DND-41 (cell line): ENCODE results near the gene TEX9.

Experiments
- ATAC-seq: fragments of 200-7000 bp; cut with Tn5 transposase; 3 replicates; pipeline ENCODE4 v1.9.1; 2021; ENCODE audit warnings: low read depth; ENCODE audit not compliant: insufficient read depth
- DNase-seq: peaks from one replicate; pipeline ENCODE4 v3.0.0-alpha.2; 2020
- H2AFZ ChIP-seq: 2 replicates; pipeline ENCODE4 v1.6.0; 2012; ENCODE audit warnings: low read depth, low read length
- H3K27ac ChIP-seq: 2 replicates; pipeline ENCODE4 v1.5.1; 2012; ENCODE audit warnings: low read length, inconsistent platforms
- H3K27me3 ChIP-seq: fragments of 200-600 bp; sonication (generic); 2 replicates; pipeline ENCODE4 v1.6.0; 2012; ENCODE audit warnings: low read length, mild to moderate bottlenecking, inconsistent platforms; ENCODE audit not compliant: insufficient read depth, poor library complexity
- H3K36me3 ChIP-seq: 2 replicates; pipeline ENCODE4 v1.5.1; 2012; ENCODE audit warnings: low read length, inconsistent platforms; ENCODE audit not compliant: insufficient read depth
- H3K4me1 ChIP-seq: 2 replicates; pipeline ENCODE4 v1.5.1; 2012; ENCODE audit warnings: mild to moderate bottlenecking, low read length; ENCODE audit not compliant: insufficient read depth
- H3K4me2 ChIP-seq: 2 replicates; pipeline ENCODE4 v1.6.0; 2012; ENCODE audit warnings: mild to moderate bottlenecking, moderate library complexity, low read length, inconsistent platforms; ENCODE audit not compliant: insufficient read depth
- H3K4me3 ChIP-seq, 2 experiments: fragments of 200-600 bp in 1 of 2; shearing (Covaris generic) in 1 of 2; 2 replicates each; pipeline ENCODE4 v1.5.1; 2012 to 2016; ENCODE audit warnings: inconsistent platforms in 2 of 2, low read length in 2 of 2, mild to moderate bottlenecking in 2 of 2, low read depth in 1 of 2, moderate library complexity in 1 of 2
- H3K79me2 ChIP-seq: 2 replicates; pipeline ENCODE4 v1.6.0; 2012; ENCODE audit warnings: low read length, inconsistent platforms; ENCODE audit not compliant: insufficient read depth
- H3K9ac ChIP-seq: 2 replicates; pipeline ENCODE4 v1.6.0; 2012; ENCODE audit warnings: low read depth, mild to moderate bottlenecking, inconsistent platforms, low read length, moderate library complexity
- H3K9me3 ChIP-seq: 2 replicates; pipeline ENCODE4 v1.5.1; 2012; ENCODE audit warnings: low read length, moderate library complexity, mild to moderate bottlenecking, inconsistent platforms; ENCODE audit not compliant: insufficient read depth, severe bottlenecking
- H4K20me1 ChIP-seq: 2 replicates; pipeline ENCODE4 v1.6.0; 2012; ENCODE audit warnings: low read length; ENCODE audit not compliant: insufficient read depth
- EZH2 ChIP-seq: IDR thresholded peaks from 3 replicates; pipeline ENCODE4 v1.6.1; 2012; ENCODE audit warnings: borderline replicate concordance, low read depth, mild to moderate bottlenecking, moderate library complexity, low read length, inconsistent platforms; ENCODE audit not compliant: severe bottlenecking
- TF ChIP-seq, protein P1 (sequence below): IDR thresholded peaks from 2 replicates; pipeline ENCODE4 v1.5.1; 2012; ENCODE audit warnings: borderline replicate concordance, low read length, moderate library complexity, mild to moderate bottlenecking; ENCODE audit not compliant: poor library complexity, severe bottlenecking; ENCODE audit errors: extremely low read depth

TEX9 gene

GRCh38 chr15:56341201-56341600 lies 24.0 kb upstream of the TEX9 start:
- H3K79me2 ChIP-seq: no peaks in the 10 kb centered on the region
- no peaks in the 10 kb centered on the region for H3K9me3 ChIP-seq
- ATAC-seq (no peak), DNase-seq (no peak)
- no peaks in the 10 kb centered on the region for H4K20me1 ChIP-seq
- no peak overlapping the region for H2AFZ ChIP-seq
- no peak overlapping the region for H3K4me2 ChIP-seq
- no peaks in the 10 kb centered on the region for H3K36me3 ChIP-seq
- H3K27me3 ChIP-seq: no peaks in the 10 kb centered on the region
- no peak overlapping the region for H3K4me3 ChIP-seq
- no peak for TF ChIP-seq EZH2
- TF ChIP-seq, protein P1, sequence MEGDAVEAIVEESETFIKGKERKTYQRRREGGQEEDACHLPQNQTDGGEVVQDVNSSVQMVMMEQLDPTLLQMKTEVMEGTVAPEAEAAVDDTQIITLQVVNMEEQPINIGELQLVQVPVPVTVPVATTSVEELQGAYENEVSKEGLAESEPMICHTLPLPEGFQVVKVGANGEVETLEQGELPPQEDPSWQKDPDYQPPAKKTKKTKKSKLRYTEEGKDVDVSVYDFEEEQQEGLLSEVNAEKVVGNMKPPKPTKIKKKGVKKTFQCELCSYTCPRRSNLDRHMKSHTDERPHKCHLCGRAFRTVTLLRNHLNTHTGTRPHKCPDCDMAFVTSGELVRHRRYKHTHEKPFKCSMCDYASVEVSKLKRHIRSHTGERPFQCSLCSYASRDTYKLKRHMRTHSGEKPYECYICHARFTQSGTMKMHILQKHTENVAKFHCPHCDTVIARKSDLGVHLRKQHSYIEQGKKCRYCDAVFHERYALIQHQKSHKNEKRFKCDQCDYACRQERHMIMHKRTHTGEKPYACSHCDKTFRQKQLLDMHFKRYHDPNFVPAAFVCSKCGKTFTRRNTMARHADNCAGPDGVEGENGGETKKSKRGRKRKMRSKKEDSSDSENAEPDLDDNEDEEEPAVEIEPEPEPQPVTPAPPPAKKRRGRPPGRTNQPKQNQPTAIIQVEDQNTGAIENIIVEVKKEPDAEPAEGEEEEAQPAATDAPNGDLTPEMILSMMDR: no peak
- H3K9ac ChIP-seq: no peak overlapping the region
- no peaks in the 10 kb centered on the region for H3K4me1 ChIP-seq
- no peak overlapping the region for H3K27ac ChIP-seq

DNA sequence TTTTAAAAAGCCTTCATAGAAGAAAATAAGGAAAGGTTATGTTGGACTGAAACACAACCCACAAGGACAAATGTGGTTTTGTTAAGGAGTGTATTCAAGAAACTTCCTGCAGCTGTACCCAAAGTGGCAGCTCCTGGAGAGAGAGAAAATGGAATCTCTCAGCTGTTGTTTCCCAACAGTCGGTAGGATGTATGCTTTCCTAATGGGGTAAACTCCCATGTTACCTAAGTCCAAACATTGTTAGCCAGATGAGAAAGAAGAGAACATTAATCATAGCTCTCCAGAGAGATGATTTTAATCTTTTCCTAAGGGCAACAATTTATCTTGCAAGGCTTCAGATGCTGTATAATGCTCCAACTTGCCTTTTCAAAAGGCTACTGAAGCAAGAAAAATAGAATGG lies 22.6 kb upstream of the TEX9 start:
- Histone ChIP-seq H2AFZ (no peak overlapping the region), H3K4me2 (no peak overlapping the region), H3K4me3 (no peak overlapping the region), H3K36me3 (no peaks in the 10 kb centered on the region), H3K27ac (no peak overlapping the region), H3K4me1 (no peaks in the 10 kb centered on the region), H3K9me3 (no peaks in the 10 kb centered on the region), H3K79me2 (no peaks in the 10 kb centered on the region), H3K9ac (no peak overlapping the region), H3K27me3 (no peaks in the 10 kb centered on the region), H4K20me1 (no peaks in the 10 kb centered on the region)
- DNase-seq: no peak
- no peak for TF ChIP-seq EZH2
- TF ChIP-seq, protein P1: no peak
- ATAC-seq: no peak

- Histone ChIP-seq H2AFZ (no peak overlapping the region), H3K9me3 (no peaks in the 10 kb centered on the region), H3K36me3 (no peaks in the 10 kb centered on the region), H4K20me1 (no peaks in the 10 kb centered on the region), H3K79me2 (no peaks in the 10 kb centered on the region), H3K4me3 (no peak overlapping the region), H3K4me1 (no peaks in the 10 kb centered on the region), H3K4me2 (no peak overlapping the region), H3K27me3 (no peaks in the 10 kb centered on the region), H3K9ac (no peak overlapping the region), H3K27ac (no peak overlapping the region)
- DNase-seq: no peak
- no peak for ATAC-seq
- TF ChIP-seq, protein P1: no peak
- TF ChIP-seq EZH2: no peak
These were observed 21.3 kb upstream of the TEX9 start for GRCh38 chr15:56343879-56344278.

GRCh38 chr15:56344336-56344735 lies 20.9 kb upstream of the TEX9 start:
- Histone ChIP-seq H3K27me3 (no peaks in the 10 kb centered on the region), H3K79me2 (no peaks in the 10 kb centered on the region), H3K36me3 (no peaks in the 10 kb centered on the region), H2AFZ (no peak overlapping the region), H3K4me2 (no peak overlapping the region), H3K4me3 (no peak overlapping the region), H4K20me1 (no peaks in the 10 kb centered on the region), H3K4me1 (no peaks in the 10 kb centered on the region), H3K27ac (no peak overlapping the region), H3K9ac (no peak overlapping the region), H3K9me3 (no peaks in the 10 kb centered on the region)
- ATAC-seq (no peak), DNase-seq (no peak)
- no peak for TF ChIP-seq EZH2
- TF ChIP-seq, protein P1: no peak
